Esophagus squamous epithelium (tissue), 4 donors: Measurements from ENCODE around the gene TUBD1.
A peak's percentile ranks its signal among the peaks of the same experiment; 100 is the strongest.

Experiments used
- CTCF ChIP-seq, 6 experiments: fragments of 450-650 bp in 4 of 6; fragments of 200-600 bp in 2 of 6; sonication (generic) in 2 of 6; IDR thresholded peaks; one replicate each; pipeline ENCODE4 v1.5.1; 2016 to 2019; ENCODE audit warnings: antibody characterized with exemption in 6 of 6, mild to moderate bottlenecking in 4 of 6, moderate library complexity in 4 of 6
- POLR2A ChIP-seq, 4 donors: fragments of 450-650 bp; IDR thresholded peaks; one replicate each; pipeline ENCODE4 v1.6.1; 2017; ENCODE audit warnings: antibody characterized with exemption in 4 of 4, mild to moderate bottlenecking in 4 of 4, moderate library complexity in 3 of 4

- peak in 5 of 6 experiments; percentile 52 to 77 (median 73) for TF ChIP-seq CTCF (IDR thresholded peaks at IDR 0.05)
- no peak for TF ChIP-seq POLR2A (IDR thresholded peaks at IDR 0.05)
These were observed 33.2 kb downstream of the TUBD1 start for GRCh38 chr17:59859444-59860025.
